Activated CD4-positive, alpha-beta memory T cell treated with anti-CD3 and anti-CD28 coated beads for 36 hours (primary cell): ENCODE measurements around the gene ANKRD7. TPM values are rescaled to one million over a fixed set of nuclear protein-coding genes. Genes with fewer than 3 reads are reported as not detected.

Experiments
- CTCF ChIA-PET: fragments of 350-600 bp; sonication (Branson Sonifier 250); formaldehyde crosslinking; loops from one replicate; lab custom pipeline; 2021; ENCODE audit warnings: antibody characterized with exemption, inconsistent platforms; lab: Charles Lee
- POLR2A ChIA-PET: fragments of 350-600 bp; sonication (Branson Sonifier 250); formaldehyde crosslinking; loops from one replicate; lab custom pipeline; 2021; ENCODE audit warnings: antibody characterized with exemption; lab: Charles Lee
- DNase-seq: peaks from one replicate; pipeline ENCODE4 v3.0.0-alpha.2; 2020
- H3K27ac Mint-ChIP-seq: one replicate; pipeline ENCODE4 v1.8.0; 2021; ENCODE audit warnings: mixed read lengths
- H3K27me3 Mint-ChIP-seq: one replicate; pipeline ENCODE4 v1.8.0; 2021; ENCODE audit warnings: mixed read lengths
- H3K36me3 Mint-ChIP-seq: one replicate; pipeline ENCODE4 v1.8.0; 2021; ENCODE audit warnings: mixed read lengths
- H3K4me1 Mint-ChIP-seq: one replicate; pipeline ENCODE4 v1.8.0; 2021; ENCODE audit warnings: low read depth, mixed read lengths
- H3K4me3 Mint-ChIP-seq: one replicate; pipeline ENCODE4 v1.8.0; 2021; ENCODE audit warnings: mild to moderate bottlenecking, mixed read lengths
- H3K9me3 Mint-ChIP-seq: one replicate; pipeline ENCODE4 v1.8.0; 2021; ENCODE audit warnings: mixed read lengths
- intact Hi-C: fragments of 100-400 bp; cut with micrococcal nuclease; formaldehyde crosslinking; loops from one replicate; pipeline ENCODE4 v1.15.1; 2023
- total RNA-seq, 2 experiments: library from RNA; stranded (reverse); gene quantifications; one replicate each; pipeline ENCODE4 v1.2.3, GENCODE V29; 2021

The ANKRD7 gene
- total RNA-seq, 2 experiments from 2014 or later, result not detected

DNA sequence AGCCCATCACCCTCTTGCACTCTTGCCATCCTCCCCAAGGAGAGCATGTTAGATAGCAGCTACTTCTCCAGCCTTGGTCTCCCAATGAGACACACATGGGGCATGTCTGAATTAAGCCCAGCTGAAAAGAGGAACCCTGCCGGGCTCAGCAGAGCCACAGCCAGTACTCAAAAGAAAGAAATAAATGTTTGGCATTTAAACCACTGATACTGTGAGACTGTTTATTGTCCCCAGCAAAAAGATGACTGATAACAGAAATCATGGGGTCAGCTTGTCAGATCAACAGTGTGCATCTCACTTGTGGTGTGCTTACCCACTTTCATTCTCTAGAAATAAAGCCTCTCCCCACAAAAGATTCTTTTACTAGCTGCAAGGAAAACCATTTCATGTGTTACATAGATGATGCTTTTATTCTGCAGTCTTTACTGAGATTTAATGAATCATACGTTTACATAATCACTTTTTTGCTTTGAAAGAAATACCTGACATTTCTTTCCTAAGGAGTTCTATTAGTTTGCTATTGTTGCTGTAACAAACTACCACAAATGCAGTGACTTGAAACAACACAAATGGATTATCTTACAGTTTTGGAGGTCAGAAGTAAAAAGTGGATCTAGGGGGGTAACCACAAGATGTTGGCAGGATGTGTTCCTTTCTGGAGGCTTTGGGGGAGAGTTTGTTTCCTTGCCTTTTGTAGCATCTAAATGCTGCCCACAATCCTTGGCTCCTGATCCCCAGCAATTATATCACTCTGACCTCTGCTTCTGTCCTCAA, 20.9 kb downstream of the ANKRD7 start:
- no peak overlapping the region for H3K27ac Mint-ChIP-seq
- POLR2A ChIA-PET, result no interaction called here
- H3K4me1 Mint-ChIP-seq, result no peaks in the 10 kb centered on the region
- no peak for DNase-seq
- H3K27me3 Mint-ChIP-seq, result no peaks in the 10 kb centered on the region
- H3K9me3 Mint-ChIP-seq, result no peaks in the 10 kb centered on the region
- intact Hi-C loops, result no loop called here
- CTCF ChIA-PET, result no interaction called here
- H3K36me3 Mint-ChIP-seq, result no peaks in the 10 kb centered on the region
- no peak overlapping the region for H3K4me3 Mint-ChIP-seq

GRCh38 chr7:118250860-118251494, 26.5 kb downstream of the ANKRD7 start:
- Mint-ChIP-seq H3K36me3 (no peaks in the 10 kb centered on the region), H3K27ac (no peak overlapping the region), H3K4me3 (no peak overlapping the region), H3K9me3 (no peaks in the 10 kb centered on the region), H3K4me1 (no peaks in the 10 kb centered on the region), H3K27me3 (peaks cover 3% of the 10 kb centered on the region)
- ChIA-PET POLR2A (no interaction called here), CTCF (no interaction called here)
- no peak for DNase-seq
- intact Hi-C loops, result no loop called here

- H3K4me3 Mint-ChIP-seq, result no peak overlapping the region
- H3K36me3 Mint-ChIP-seq, result no peaks in the 10 kb centered on the region
- no peak overlapping the region for H3K27ac Mint-ChIP-seq
- no peaks in the 10 kb centered on the region for H3K9me3 Mint-ChIP-seq
- POLR2A ChIA-PET, result no interaction called here
- peaks cover 3% of the 10 kb centered on the region for H3K27me3 Mint-ChIP-seq
- DNase-seq, result no peak
- H3K4me1 Mint-ChIP-seq, result no peaks in the 10 kb centered on the region
- CTCF ChIA-PET, result no interaction called here
- intact Hi-C loops, result no loop called here
Measured at GRCh38 chr7:118252087-118252486, 27.6 kb downstream of the ANKRD7 start.

GRCh38 chr7:118259115-118259514, 34.6 kb downstream of the ANKRD7 start:
- Mint-ChIP-seq H3K4me3 (no peak overlapping the region), H3K4me1 (no peaks in the 10 kb centered on the region), H3K36me3 (no peaks in the 10 kb centered on the region), H3K27ac (no peak overlapping the region), H3K27me3 (peaks cover 1% of the 10 kb centered on the region), H3K9me3 (no peaks in the 10 kb centered on the region)
- CTCF ChIA-PET, result no interaction called here
- intact Hi-C loops, result no loop called here
- DNase-seq, result no peak
- POLR2A ChIA-PET, result no interaction called here

DNA sequence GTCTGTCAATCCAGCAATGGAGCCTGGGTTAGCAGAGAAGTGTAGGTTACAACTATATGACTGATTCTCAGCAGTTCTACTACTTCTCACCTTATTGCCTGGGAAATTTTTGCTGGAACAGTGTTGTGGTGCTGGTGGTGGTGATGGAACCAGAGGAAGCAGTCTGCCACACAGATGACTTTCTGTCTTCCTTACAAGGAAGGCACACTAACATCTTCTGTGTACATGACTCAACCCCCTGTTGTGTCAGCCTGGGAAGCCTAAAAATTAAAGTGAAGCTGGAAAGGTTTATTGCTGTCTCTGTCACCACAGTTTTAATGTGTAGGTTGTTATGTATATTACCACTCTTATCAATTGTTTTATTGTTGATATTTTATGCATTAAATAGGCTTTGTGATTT, 40.3 kb downstream of the ANKRD7 start:
- intact Hi-C loops, result no loop called here
- ChIA-PET CTCF (no interaction called here), POLR2A (no interaction called here)
- Mint-ChIP-seq H3K27ac (no peak overlapping the region), H3K27me3 (peaks cover 5% of the 10 kb centered on the region), H3K9me3 (no peaks in the 10 kb centered on the region), H3K4me1 (no peaks in the 10 kb centered on the region), H3K4me3 (no peak overlapping the region), H3K36me3 (no peaks in the 10 kb centered on the region)
- no peak for DNase-seq

DNA sequence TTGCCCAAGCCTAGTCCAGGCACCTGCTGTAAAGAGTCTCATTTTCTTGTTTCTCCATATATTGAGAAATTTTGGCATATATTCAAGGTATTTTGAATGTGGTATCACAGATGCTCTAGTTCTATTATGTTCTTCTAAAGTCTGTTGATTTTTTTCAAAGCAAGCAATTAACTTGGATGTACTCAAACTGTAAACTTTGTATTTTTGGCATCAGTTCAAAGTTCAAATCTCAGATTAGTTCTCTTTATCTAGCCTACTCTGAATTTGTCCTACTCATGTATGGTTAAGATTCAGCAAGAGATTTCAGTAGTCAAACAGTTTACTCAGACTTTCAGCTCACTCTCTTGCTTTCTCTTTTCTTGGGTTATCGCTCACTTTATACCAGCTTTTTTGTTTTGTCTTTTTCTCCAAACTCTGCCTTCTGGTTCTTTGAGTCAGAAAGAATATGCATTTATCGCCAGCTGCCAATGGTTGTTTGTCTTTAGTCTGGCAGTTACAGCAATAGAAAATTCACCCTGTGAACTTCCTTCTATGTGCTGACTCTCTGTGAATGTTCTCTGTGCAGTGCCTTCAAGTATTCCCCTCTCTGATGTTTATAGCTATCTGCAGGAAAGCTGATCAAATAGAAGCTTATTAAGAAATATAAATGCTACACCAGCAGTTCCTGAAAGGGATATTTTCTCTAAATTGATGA, 56.0 kb downstream of the ANKRD7 start:
- Mint-ChIP-seq H3K36me3 (no peaks in the 10 kb centered on the region), H3K4me1 (no peaks in the 10 kb centered on the region), H3K27me3 (peaks cover 32% of the 10 kb centered on the region), H3K27ac (no peak overlapping the region), H3K9me3 (no peaks in the 10 kb centered on the region), H3K4me3 (no peak overlapping the region)
- ChIA-PET CTCF (no interaction called here), POLR2A (no interaction called here)
- no peak for DNase-seq
- intact Hi-C loops, result no loop called here

- Mint-ChIP-seq H3K27ac (no peak overlapping the region), H3K36me3 (no peaks in the 10 kb centered on the region), H3K4me3 (no peak overlapping the region), H3K4me1 (no peaks in the 10 kb centered on the region), H3K27me3 (peaks cover 32% of the 10 kb centered on the region), H3K9me3 (no peaks in the 10 kb centered on the region)
- intact Hi-C loops, result no loop called here
- ChIA-PET CTCF (no interaction called here), POLR2A (no interaction called here)
- no peak for DNase-seq
Measured at GRCh38 chr7:118281196-118281595, 56.7 kb downstream of the ANKRD7 start.

DNA sequence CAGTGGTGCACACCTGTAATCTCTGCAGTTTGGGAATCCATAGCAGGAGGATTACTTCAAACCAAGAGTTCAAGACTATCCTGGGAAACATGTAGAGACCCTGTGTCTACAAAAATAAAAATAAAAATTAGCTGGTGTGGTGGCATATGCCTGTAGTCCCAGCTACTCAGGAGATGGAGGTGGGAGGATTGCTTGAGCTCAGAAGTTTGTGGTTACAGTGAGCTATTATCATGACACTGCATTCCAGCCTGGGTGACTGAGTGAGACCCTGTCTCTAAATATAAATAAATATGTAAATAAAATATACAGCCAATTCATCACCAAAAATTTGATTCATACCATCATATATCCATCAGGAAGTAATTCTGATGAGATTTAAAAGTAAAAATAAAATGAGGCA, 60.9 kb downstream of the ANKRD7 start:
- H3K36me3 Mint-ChIP-seq, result peaks cover 4% of the 10 kb centered on the region
- intact Hi-C loops, result no loop called here
- H3K4me3 Mint-ChIP-seq, result no peak overlapping the region
- ChIA-PET CTCF (no interaction called here), POLR2A (no interaction called here)
- peaks cover 13% of the 10 kb centered on the region for H3K9me3 Mint-ChIP-seq
- peaks cover 26% of the 10 kb centered on the region for H3K4me1 Mint-ChIP-seq
- H3K27ac Mint-ChIP-seq, result no peak overlapping the region
- DNase-seq, result no peak
- peaks cover 33% of the 10 kb centered on the region for H3K27me3 Mint-ChIP-seq

DNA sequence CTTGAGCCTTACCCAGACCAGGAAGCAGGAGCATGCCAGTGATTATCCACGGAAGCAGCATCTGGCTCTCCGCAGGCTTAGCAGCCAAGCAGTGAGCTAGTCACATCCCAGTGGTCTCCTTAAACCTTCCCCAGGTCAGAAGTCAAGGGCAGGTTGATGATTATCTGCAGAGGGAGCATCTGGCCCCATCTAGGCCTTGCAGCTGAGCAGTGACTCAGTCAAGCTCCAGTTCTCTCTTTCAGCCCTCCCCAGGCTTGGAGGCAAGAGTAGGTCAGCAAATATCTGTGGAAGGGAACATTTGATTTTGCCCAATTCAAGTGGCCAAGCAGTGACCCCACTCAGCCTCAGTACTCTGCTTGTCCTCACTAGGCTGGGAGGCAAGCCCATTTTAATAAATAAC, 61.6 kb downstream of the ANKRD7 start:
- intact Hi-C loops, result no loop called here
- CTCF ChIA-PET, result no interaction called here

DNA sequence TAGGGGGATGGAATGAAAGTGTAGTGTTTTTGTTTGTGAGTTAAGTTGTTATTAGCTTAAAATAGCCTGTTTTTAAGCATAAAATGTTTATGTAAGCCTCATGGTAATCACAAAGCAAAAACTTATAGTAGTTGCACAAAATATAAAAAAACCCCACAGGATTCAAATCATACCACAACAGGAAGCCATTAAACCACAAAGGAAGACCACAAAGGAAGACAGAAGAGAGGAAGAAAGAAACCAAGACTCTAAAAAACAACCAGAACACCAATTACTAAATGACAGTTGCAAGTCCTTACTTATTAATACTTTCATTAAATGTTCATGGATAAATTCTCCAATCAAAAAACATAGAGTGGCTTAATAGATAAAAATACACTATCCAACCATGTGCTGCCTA, 63.6 kb downstream of the ANKRD7 start:
- Mint-ChIP-seq H3K4me3 (no peak overlapping the region), H3K4me1 (peaks cover 26% of the 10 kb centered on the region), H3K9me3 (peaks cover 25% of the 10 kb centered on the region), H3K36me3 (peaks cover 7% of the 10 kb centered on the region), H3K27ac (no peak overlapping the region), H3K27me3 (peaks cover 31% of the 10 kb centered on the region)
- POLR2A ChIA-PET, result no interaction called here
- DNase-seq, result no peak
- CTCF ChIA-PET, result no interaction called here
- intact Hi-C loops, result no loop called here

More for the DNA sequence above, 61.6 kb downstream of the ANKRD7 start:
- POLR2A ChIA-PET, result no interaction called here
- peaks cover 32% of the 10 kb centered on the region for H3K27me3 Mint-ChIP-seq
- no peak overlapping the region for H3K27ac Mint-ChIP-seq
- no peak for DNase-seq
- peaks cover 4% of the 10 kb centered on the region for H3K36me3 Mint-ChIP-seq
- H3K9me3 Mint-ChIP-seq, result peaks cover 13% of the 10 kb centered on the region
- peaks cover 26% of the 10 kb centered on the region for H3K4me1 Mint-ChIP-seq
- no peak overlapping the region for H3K4me3 Mint-ChIP-seq

DNA sequence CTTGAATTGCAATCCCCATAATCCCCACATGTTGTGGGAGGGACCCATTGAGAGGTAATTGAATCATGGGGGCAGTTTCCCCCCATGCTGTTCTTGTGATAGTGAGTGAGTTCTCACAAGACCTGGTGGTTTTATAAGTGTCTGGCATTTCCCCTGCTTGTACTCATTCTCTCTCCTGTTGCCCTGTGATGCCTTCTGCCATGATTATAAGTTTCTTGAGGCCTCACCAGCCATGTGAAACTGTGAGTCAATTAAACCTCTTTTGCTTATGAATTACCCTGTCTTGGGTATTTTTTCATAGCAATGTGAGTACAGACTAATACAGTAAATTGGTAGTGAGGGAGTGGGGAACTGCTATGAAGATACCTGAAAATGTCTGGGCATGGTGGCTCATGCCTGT, 65.0 kb downstream of the ANKRD7 start:
- intact Hi-C loops, result no loop called here
- Mint-ChIP-seq H3K27me3 (peaks cover 31% of the 10 kb centered on the region), H3K27ac (no peak overlapping the region), H3K4me1 (peaks cover 26% of the 10 kb centered on the region), H3K4me3 (no peak overlapping the region), H3K36me3 (peaks cover 7% of the 10 kb centered on the region), H3K9me3 (peaks cover 25% of the 10 kb centered on the region)
- POLR2A ChIA-PET, result no interaction called here
- no peak for DNase-seq
- CTCF ChIA-PET, result no interaction called here
